Peyer's patch (tissue), 4 donors: ENCODE measurements around the gene NDRG4. TPM values are rescaled to one million over a fixed set of nuclear protein-coding genes. Genes with fewer than 3 reads are reported as not detected.

Source experiments
- DNase-seq, 3 donors: peaks; one replicate each; pipeline ENCODE4 v3.0.0-alpha.2; 2017 to 2019
- H3K27ac ChIP-seq, 4 donors: fragments of 200-600 bp; sonication (generic); one replicate each; pipeline ENCODE4 v1.5.1; 2016 to 2019
- H3K27me3 ChIP-seq, 2 donors: fragments of 200-600 bp; sonication (generic); one replicate each; pipeline ENCODE4 v1.5.1; 2019
- H3K36me3 ChIP-seq, 3 donors: fragments of 200-600 bp; sonication (generic); one replicate each; pipeline ENCODE4 v1.5.1; 2016 to 2019
- H3K4me1 ChIP-seq, 4 donors: fragments of 200-600 bp; sonication (generic); one replicate each; pipeline ENCODE4 v1.5.1; 2016 to 2019
- H3K4me3 ChIP-seq, 4 donors: fragments of 200-600 bp; sonication (generic); 1 replicate in 3 of 4; 2 replicates in 1 of 4; pipeline ENCODE4 v1.5.1; 2016 to 2019; ENCODE audit warnings: mild to moderate bottlenecking in 1 of 4
- H3K9me3 ChIP-seq, 4 donors: fragments of 200-600 bp; sonication (generic); one replicate each; pipeline ENCODE4 v1.5.1; 2016 to 2019; ENCODE audit warnings: mild to moderate bottlenecking in 1 of 4
- CTCF ChIP-seq, 6 experiments: fragments of 450-650 bp in 4 of 6; fragments of 200-600 bp in 2 of 6; sonication (generic) in 1 of 6; IDR thresholded peaks; one replicate each; pipeline ENCODE4 v1.5.1; 2017 to 2019; ENCODE audit warnings: antibody characterized with exemption in 6 of 6, mild to moderate bottlenecking in 3 of 6, moderate library complexity in 1 of 6
- POLR2A ChIP-seq, 2 donors: fragments of 450-650 bp; IDR thresholded peaks; one replicate each; pipeline ENCODE4 v1.5.1; 2017; ENCODE audit warnings: antibody characterized with exemption in 2 of 2, mild to moderate bottlenecking in 2 of 2, moderate library complexity in 2 of 2
- total RNA-seq, 4 donors: library from RNA; depleted of rRNA; stranded (reverse); fragments of >200 nt; gene quantifications; one replicate each; pipeline ENCODE4 v1.1.0, GENCODE V29; 2016

NDRG4 gene
- total RNA-seq, 4 donors from 2014 or later, result 2.1 to 7.1 (median 4.9) TPM; not detected in 1

GRCh38 chr16:58481226-58481869 is 18.6 kb upstream of the NDRG4 start:
- TF ChIP-seq POLR2A (IDR thresholded peaks at IDR 0.05) (no peak), CTCF (IDR thresholded peaks at IDR 0.05) (no peak)
- Histone ChIP-seq H3K9me3 (no peaks in the 10 kb centered on the region), H3K4me3 (no peak overlapping the region), H3K4me1 (no peaks in the 10 kb centered on the region), H3K36me3 (no peaks in the 10 kb centered on the region), H3K27me3 (no peaks in the 10 kb centered on the region), H3K27ac (no peak overlapping the region)
- DNase-seq, result no peak

GRCh38 chr16:58481931-58482330 is 18.0 kb upstream of the NDRG4 start:
- DNase-seq, result no peak
- TF ChIP-seq POLR2A (IDR thresholded peaks at IDR 0.05) (no peak), CTCF (IDR thresholded peaks at IDR 0.05) (no peak)
- no peaks in the 10 kb centered on the region for H3K36me3 ChIP-seq

GRCh38 chr16:58485184-58485887 is 14.6 kb upstream of the NDRG4 start:
- Histone ChIP-seq H3K9me3 (no peaks in the 10 kb centered on the region), H3K4me3 (no peak overlapping the region), H3K27ac (no peak overlapping the region), H3K27me3 (no peaks in the 10 kb centered on the region), H3K36me3 (no peaks in the 10 kb centered on the region), H3K4me1 (peaks cover 0 to 7% (median 0%) of the 10 kb centered on the region in 4 donors)
- DNase-seq, result no peak
- TF ChIP-seq POLR2A (IDR thresholded peaks at IDR 0.05), result no peak

More at GRCh38 chr16:58481931-58482330, 18.0 kb upstream of the NDRG4 start:
- Histone ChIP-seq H3K9me3 (no peaks in the 10 kb centered on the region), H3K4me3 (no peak overlapping the region), H3K27me3 (no peaks in the 10 kb centered on the region), H3K27ac (no peak overlapping the region), H3K4me1 (no peaks in the 10 kb centered on the region)

- DNase-seq, result peak; percentile 66 to 85 (median 82)
- no peaks in the 10 kb centered on the region for H3K9me3 ChIP-seq
- H3K36me3 ChIP-seq, result no peaks in the 10 kb centered on the region
- no peaks in the 10 kb centered on the region for H3K27me3 ChIP-seq
- no peak overlapping the region for H3K27ac ChIP-seq
- peak overlapping the region in 1 of 4 donors; percentile 22 for H3K4me3 ChIP-seq
- TF ChIP-seq POLR2A (IDR thresholded peaks at IDR 0.05), result no peak
- TF ChIP-seq CTCF (IDR thresholded peaks at IDR 0.05), result peak; percentile 62 to 90 (median 83)
- peaks cover 0 to 7% (median 0%) of the 10 kb centered on the region in 4 donors for H3K4me1 ChIP-seq
Observed at GRCh38 chr16:58487566-58488351, 12.2 kb upstream of the NDRG4 start.

GRCh38 chr16:58488531-58488930 is 11.4 kb upstream of the NDRG4 start:
- Histone ChIP-seq H3K36me3 (no peaks in the 10 kb centered on the region), H3K9me3 (no peaks in the 10 kb centered on the region), H3K4me3 (no peak overlapping the region), H3K4me1 (peaks cover 0 to 7% (median 0%) of the 10 kb centered on the region in 4 donors), H3K27ac (no peak overlapping the region), H3K27me3 (no peaks in the 10 kb centered on the region)
- DNase-seq, result no peak
- TF ChIP-seq CTCF (IDR thresholded peaks at IDR 0.05), result no peak
- TF ChIP-seq POLR2A (IDR thresholded peaks at IDR 0.05), result no peak
